Astrocyte (in vitro differentiated cells and primary cell): ENCODE data around the gene PROSER1. TPM values are rescaled to one million over a fixed set of nuclear protein-coding genes. Genes with fewer than 3 reads are reported as not detected.

ENCODE experiments used
- DNase-seq: peaks from one replicate; pipeline ENCODE4 v3.0.0-alpha.2; 2010; ENCODE audit warnings: low read depth
- FAIRE-seq: peaks from 2 replicates; lab custom pipeline; 2011; peaks lifted over from hg19 to GRCh38; lab: Jason Lieb, UNC
- H2AFZ ChIP-seq: 2 replicates; pipeline ENCODE4 v1.6.0; 2012; ENCODE audit warnings: low read depth, low read length, inconsistent platforms
- H3K27ac ChIP-seq: 2 replicates; pipeline ENCODE4 v1.5.1; 2011; ENCODE audit warnings: low read depth, low read length, inconsistent platforms
- H3K27me3 ChIP-seq: 2 replicates; pipeline ENCODE4 v1.6.0; 2011; ENCODE audit warnings: low read length, inconsistent platforms; ENCODE audit not compliant: insufficient read depth
- H3K36me3 ChIP-seq: 2 replicates; pipeline ENCODE4 v1.5.1; 2011; ENCODE audit warnings: low read length, inconsistent platforms; ENCODE audit not compliant: insufficient read depth
- H3K4me1 ChIP-seq: 2 replicates; pipeline ENCODE4 v1.5.1; 2011; ENCODE audit warnings: low read length, inconsistent platforms; ENCODE audit not compliant: insufficient read depth
- H3K4me2 ChIP-seq: 2 replicates; pipeline ENCODE4 v1.6.0; 2012; ENCODE audit warnings: low read length, inconsistent platforms
- H3K4me3 ChIP-seq: 2 replicates; pipeline ENCODE4 v1.5.1; 2011; ENCODE audit warnings: low read depth, mild to moderate bottlenecking, low read length, inconsistent platforms; ENCODE audit not compliant: insufficient read depth
- H3K79me2 ChIP-seq: 2 replicates; pipeline ENCODE4 v1.6.0; 2012; ENCODE audit warnings: mild to moderate bottlenecking, low read length, inconsistent platforms; ENCODE audit not compliant: insufficient read depth
- H3K9ac ChIP-seq: 2 replicates; pipeline ENCODE4 v1.6.0; 2012; ENCODE audit warnings: mild to moderate bottlenecking, low read length, inconsistent platforms
- H3K9me3 ChIP-seq: 2 replicates; pipeline ENCODE4 v1.5.1; 2012; ENCODE audit warnings: low read depth, mild to moderate bottlenecking, low read length, inconsistent platforms; ENCODE audit not compliant: insufficient read depth
- H4K20me1 ChIP-seq: 2 replicates; pipeline ENCODE4 v1.6.0; 2012; ENCODE audit warnings: low read length, inconsistent platforms; ENCODE audit not compliant: insufficient read depth
- H3K27ac Mint-ChIP-seq: one replicate; pipeline ENCODE4 v1.8.0; 2021; ENCODE audit warnings: mild to moderate bottlenecking, mixed read lengths; ENCODE audit not compliant: unreplicated experiment
- H3K27me3 Mint-ChIP-seq: one replicate; pipeline ENCODE4 v1.8.0; 2021; ENCODE audit warnings: low read depth, mixed read lengths; ENCODE audit not compliant: unreplicated experiment
- H3K36me3 Mint-ChIP-seq: one replicate; pipeline ENCODE4 v1.8.0; 2021; ENCODE audit warnings: low read depth, mixed read lengths; ENCODE audit not compliant: unreplicated experiment
- H3K4me1 Mint-ChIP-seq: one replicate; pipeline ENCODE4 v1.8.0; 2021; ENCODE audit warnings: low read depth, mixed read lengths; ENCODE audit not compliant: unreplicated experiment
- H3K4me3 Mint-ChIP-seq: one replicate; pipeline ENCODE4 v1.8.0; 2021; ENCODE audit warnings: mild to moderate bottlenecking, moderate library complexity, mixed read lengths; ENCODE audit not compliant: unreplicated experiment
- H3K9me3 Mint-ChIP-seq: one replicate; pipeline ENCODE4 v1.8.0; 2021; ENCODE audit warnings: mild to moderate bottlenecking, mixed read lengths; ENCODE audit not compliant: unreplicated experiment
- CTCF ChIP-seq: IDR thresholded peaks from 2 replicates; pipeline ENCODE4 v1.5.1; 2011; ENCODE audit warnings: low read depth, mild to moderate bottlenecking, inconsistent platforms, low read length, moderate library complexity; ENCODE audit not compliant: insufficient read depth
- EZH2 ChIP-seq: IDR thresholded peaks from 2 replicates; pipeline ENCODE4 v1.6.1; 2012; ENCODE audit warnings: mild to moderate bottlenecking, low read length, inconsistent platforms; ENCODE audit not compliant: insufficient read depth
- total RNA-seq: library from RNA; stranded (reverse); gene quantifications from 2 replicates; pipeline ENCODE4 v1.2.1, GENCODE V29; 2021

The PROSER1 gene
- total RNA-seq, 1 donor from 2014 or later: 35.3 TPM

GRCh38 chr13:38969187-38969586 is 68.7 kb downstream of the PROSER1 start:
- no peak overlapping the region for H3K27ac ChIP-seq
- H3K4me2 ChIP-seq: no peak overlapping the region

GRCh38 chr13:38967446-38967845 is 70.4 kb downstream of the PROSER1 start:
- no peak overlapping the region for H2AFZ ChIP-seq
- no peak for TF ChIP-seq EZH2
- no peak for TF ChIP-seq CTCF
- no peak overlapping the region for H3K27ac ChIP-seq
- no peak overlapping the region for H3K4me3 Mint-ChIP-seq
- H3K36me3 ChIP-seq: no peaks in the 10 kb centered on the region
- no peaks in the 10 kb centered on the region for H3K4me1 Mint-ChIP-seq
- H3K27me3 ChIP-seq: no peaks in the 10 kb centered on the region
- DNase-seq (no peak), FAIRE-seq (no peak)
- H3K4me1 ChIP-seq: no peaks in the 10 kb centered on the region
- H3K4me2 ChIP-seq: no peak overlapping the region
- H3K27ac Mint-ChIP-seq: no peak overlapping the region
- no peaks in the 10 kb centered on the region for H4K20me1 ChIP-seq
- H3K9me3 ChIP-seq: no peaks in the 10 kb centered on the region
- peaks cover 2% of the 10 kb centered on the region for H3K9me3 Mint-ChIP-seq
- no peaks in the 10 kb centered on the region for H3K79me2 ChIP-seq
- peaks cover 2% of the 10 kb centered on the region for H3K27me3 Mint-ChIP-seq
- H3K9ac ChIP-seq: no peak overlapping the region
- no peaks in the 10 kb centered on the region for H3K36me3 Mint-ChIP-seq
- H3K4me3 ChIP-seq: no peak overlapping the region

More at GRCh38 chr13:38969187-38969586, 68.7 kb downstream of the PROSER1 start:
- H3K9me3 Mint-ChIP-seq: peaks cover 2% of the 10 kb centered on the region
- H3K27ac Mint-ChIP-seq: no peak overlapping the region
- no peaks in the 10 kb centered on the region for H3K4me1 Mint-ChIP-seq
- H3K36me3 Mint-ChIP-seq: no peaks in the 10 kb centered on the region
- H3K36me3 ChIP-seq: no peaks in the 10 kb centered on the region
- H2AFZ ChIP-seq: no peak overlapping the region
- H3K4me3 ChIP-seq: no peak overlapping the region
- H4K20me1 ChIP-seq: no peaks in the 10 kb centered on the region
- no peaks in the 10 kb centered on the region for H3K79me2 ChIP-seq
- FAIRE-seq (no peak), DNase-seq (no peak)
- no peaks in the 10 kb centered on the region for H3K4me1 ChIP-seq
- H3K4me3 Mint-ChIP-seq: no peak overlapping the region
- TF ChIP-seq CTCF (no peak), EZH2 (no peak)
- H3K27me3 ChIP-seq: no peaks in the 10 kb centered on the region
- no peak overlapping the region for H3K9ac ChIP-seq
- H3K27me3 Mint-ChIP-seq: peaks cover 2% of the 10 kb centered on the region
- no peaks in the 10 kb centered on the region for H3K9me3 ChIP-seq

GRCh38 chr13:38965281-38965680 is 72.6 kb downstream of the PROSER1 start:
- no peak overlapping the region for H3K4me3 ChIP-seq
- no peaks in the 10 kb centered on the region for H3K9me3 ChIP-seq
- Mint-ChIP-seq H3K4me3 (no peak overlapping the region), H3K27me3 (peaks cover 6% of the 10 kb centered on the region), H3K27ac (no peak overlapping the region), H3K9me3 (peaks cover 9% of the 10 kb centered on the region), H3K4me1 (no peaks in the 10 kb centered on the region), H3K36me3 (no peaks in the 10 kb centered on the region)
- H4K20me1 ChIP-seq: no peaks in the 10 kb centered on the region
- no peak overlapping the region for H3K4me2 ChIP-seq
- H3K27ac ChIP-seq: no peak overlapping the region
- no peak for DNase-seq
- TF ChIP-seq EZH2 (no peak), CTCF (no peak)
- no peak overlapping the region for H2AFZ ChIP-seq
- no peaks in the 10 kb centered on the region for H3K4me1 ChIP-seq
- no peaks in the 10 kb centered on the region for H3K36me3 ChIP-seq
- FAIRE-seq: no peak
- H3K9ac ChIP-seq: no peak overlapping the region
- no peaks in the 10 kb centered on the region for H3K27me3 ChIP-seq
- no peaks in the 10 kb centered on the region for H3K79me2 ChIP-seq
